Smooth muscle cell (in vitro differentiated cells): Measurements from ENCODE around the gene CISD3. TPM values are rescaled to one million over a fixed set of nuclear protein-coding genes. Genes with fewer than 3 reads are reported as not detected.

Source experiments
- DNase-seq: peaks from one replicate; lab custom pipeline; 2025; ENCODE audit not compliant: unreplicated experiment; lab: John Stamatoyannopoulos, UW
- H2AFZ ChIP-seq: fragments of 200-600 bp; sonication (generic); 2 replicates; pipeline ENCODE4 v1.6.0; 2016; ENCODE audit warnings: antibody characterized with exemption, low read depth, mild to moderate bottlenecking
- H3F3A ChIP-seq: fragments of 200-600 bp; sonication (generic); 2 replicates; pipeline ENCODE4 v1.6.0; 2017; ENCODE audit warnings: antibody characterized with exemption, low read depth
- H3K27ac ChIP-seq: fragments of 200-600 bp; sonication (generic); 2 replicates; pipeline ENCODE4 v1.5.1; 2016; ENCODE audit warnings: low read depth, mild to moderate bottlenecking
- H3K27me3 ChIP-seq: fragments of 200-600 bp; sonication (generic); 2 replicates; pipeline ENCODE4 v1.6.1; 2016; ENCODE audit warnings: low read depth, mild to moderate bottlenecking
- H3K36me3 ChIP-seq: fragments of 200-600 bp; sonication (generic); 2 replicates; pipeline ENCODE4 v1.5.1; 2016; ENCODE audit warnings: low read depth
- H3K4me1 ChIP-seq: fragments of 200-600 bp; sonication (generic); 2 replicates; pipeline ENCODE4 v1.5.1; 2016; ENCODE audit warnings: low read depth
- H3K4me2 ChIP-seq: fragments of 200-600 bp; sonication (generic); 2 replicates; pipeline ENCODE4 v1.6.0; 2016; ENCODE audit warnings: mild to moderate bottlenecking
- H3K4me3 ChIP-seq: fragments of 200-600 bp; sonication (generic); 2 replicates; pipeline ENCODE4 v1.5.1; 2016; ENCODE audit warnings: mild to moderate bottlenecking
- H3K79me2 ChIP-seq: fragments of 200-600 bp; sonication (generic); 2 replicates; pipeline ENCODE4 v1.6.0; 2016; ENCODE audit warnings: low read depth, mild to moderate bottlenecking
- H3K9ac ChIP-seq: fragments of 200-600 bp; sonication (generic); 2 replicates; pipeline ENCODE4 v1.6.0; 2016; ENCODE audit warnings: low read depth
- H3K9me3 ChIP-seq: fragments of 200-600 bp; sonication (generic); replicated peaks from 2 replicates; pipeline ENCODE4 v1.5.1; 2016; ENCODE audit warnings: low read depth
- H4K20me1 ChIP-seq: fragments of 200-600 bp; sonication (generic); 2 replicates; pipeline ENCODE4 v1.6.0; 2016; ENCODE audit warnings: low read depth
- WGBS: methylation state at CpG from one replicate; pipeline ENCODE4 v1.1.7; 2016; ENCODE audit warnings: low lambda C conversion rate; 5-methylcytosine and 5-hydroxymethylcytosine counted together
- polyA plus RNA-seq: library from polyadenylated mRNA; unstranded; fragments of >200 nt; fragmentation: Nextera tagmentation; extraction: Ambion mirVana; gene quantifications from 2 replicates; pipeline ENCODE4 v1.2.1, GENCODE V29; 2016
- total RNA-seq: library from RNA; depleted of rRNA; stranded (reverse); fragments of >200 nt; gene quantifications from 2 replicates; pipeline ENCODE4 v1.2.3, GENCODE V29; 2014
- TF ChIP-seq, protein P1 (sequence below): fragments of 200-600 bp; sonication (generic); IDR thresholded peaks from 2 replicates; pipeline ENCODE4 v1.5.1; 2017; ENCODE audit warnings: borderline replicate concordance, mild to moderate bottlenecking, antibody characterized with exemption; ENCODE audit not compliant: insufficient read depth, poor library complexity, severe bottlenecking

CISD3 gene
- total and polyA plus RNA-seq, 2 experiments from 2014 or later, result 1.3 to 15.1 TPM

DNA sequence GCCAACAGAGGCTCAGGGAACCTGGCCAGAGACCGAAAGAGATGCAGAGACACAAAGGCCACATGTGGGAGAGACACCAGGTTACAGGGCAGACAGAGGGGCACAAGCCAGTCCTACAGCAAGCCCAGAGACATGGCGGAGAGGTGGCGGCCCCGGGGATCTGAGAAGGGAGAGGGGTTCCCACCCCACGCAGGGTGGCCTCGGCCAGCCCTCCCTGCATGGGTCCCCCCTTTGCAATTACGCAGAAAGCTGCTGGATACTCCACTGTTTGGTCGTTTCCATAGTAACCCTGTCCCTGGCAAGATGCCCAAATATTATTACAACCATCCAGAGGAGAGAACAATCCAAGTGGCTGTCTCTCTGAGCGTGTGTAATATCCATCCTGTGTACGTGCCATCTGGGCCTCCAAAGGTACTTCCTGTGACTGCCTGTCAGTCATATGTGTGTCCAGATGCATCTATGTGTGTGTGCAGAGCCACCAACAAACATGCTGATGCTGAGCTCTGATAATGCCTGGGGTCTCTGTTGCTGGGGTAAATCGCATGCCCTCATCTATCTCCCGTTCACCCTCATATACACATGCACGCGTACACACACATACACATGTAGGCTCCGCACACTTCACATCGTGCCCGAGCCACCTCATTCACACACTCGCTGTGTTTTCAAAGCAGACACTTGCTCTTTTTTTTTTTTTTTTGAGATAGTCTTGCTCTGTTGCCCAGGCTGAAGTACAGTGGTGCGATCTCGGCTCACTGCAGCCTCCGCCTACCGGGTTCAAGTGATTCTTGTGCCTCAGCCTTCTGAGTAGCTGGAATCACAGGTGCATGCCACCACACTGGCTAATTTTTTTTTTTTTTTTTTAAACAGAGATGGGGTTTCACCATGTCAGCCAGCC lies 12.5 kb downstream of the CISD3 start:
- TF ChIP-seq, protein P1, sequence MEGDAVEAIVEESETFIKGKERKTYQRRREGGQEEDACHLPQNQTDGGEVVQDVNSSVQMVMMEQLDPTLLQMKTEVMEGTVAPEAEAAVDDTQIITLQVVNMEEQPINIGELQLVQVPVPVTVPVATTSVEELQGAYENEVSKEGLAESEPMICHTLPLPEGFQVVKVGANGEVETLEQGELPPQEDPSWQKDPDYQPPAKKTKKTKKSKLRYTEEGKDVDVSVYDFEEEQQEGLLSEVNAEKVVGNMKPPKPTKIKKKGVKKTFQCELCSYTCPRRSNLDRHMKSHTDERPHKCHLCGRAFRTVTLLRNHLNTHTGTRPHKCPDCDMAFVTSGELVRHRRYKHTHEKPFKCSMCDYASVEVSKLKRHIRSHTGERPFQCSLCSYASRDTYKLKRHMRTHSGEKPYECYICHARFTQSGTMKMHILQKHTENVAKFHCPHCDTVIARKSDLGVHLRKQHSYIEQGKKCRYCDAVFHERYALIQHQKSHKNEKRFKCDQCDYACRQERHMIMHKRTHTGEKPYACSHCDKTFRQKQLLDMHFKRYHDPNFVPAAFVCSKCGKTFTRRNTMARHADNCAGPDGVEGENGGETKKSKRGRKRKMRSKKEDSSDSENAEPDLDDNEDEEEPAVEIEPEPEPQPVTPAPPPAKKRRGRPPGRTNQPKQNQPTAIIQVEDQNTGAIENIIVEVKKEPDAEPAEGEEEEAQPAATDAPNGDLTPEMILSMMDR, result no peak
- H3K36me3 ChIP-seq, result no peaks in the 10 kb centered on the region
- peaks cover 13% of the 10 kb centered on the region for H3K4me1 ChIP-seq
- no peak overlapping the region for H3K27ac ChIP-seq
- no peak for DNase-seq
- WGBS, result 94% methylated on average over 22 of the region's 22 CpGs
- H3K79me2 ChIP-seq, result peaks cover 71% of the 10 kb centered on the region
- H3K27me3 ChIP-seq, result no peaks in the 10 kb centered on the region
- H3K9me3 ChIP-seq, result no peaks in the 10 kb centered on the region
- no peak overlapping the region for H3K4me3 ChIP-seq
- no peaks in the 10 kb centered on the region for H3F3A ChIP-seq
- H4K20me1 ChIP-seq, result peaks cover 90% of the 10 kb centered on the region
- H2AFZ ChIP-seq, result no peak overlapping the region
- H3K9ac ChIP-seq, result no peak overlapping the region
- H3K4me2 ChIP-seq, result no peak overlapping the region

DNA sequence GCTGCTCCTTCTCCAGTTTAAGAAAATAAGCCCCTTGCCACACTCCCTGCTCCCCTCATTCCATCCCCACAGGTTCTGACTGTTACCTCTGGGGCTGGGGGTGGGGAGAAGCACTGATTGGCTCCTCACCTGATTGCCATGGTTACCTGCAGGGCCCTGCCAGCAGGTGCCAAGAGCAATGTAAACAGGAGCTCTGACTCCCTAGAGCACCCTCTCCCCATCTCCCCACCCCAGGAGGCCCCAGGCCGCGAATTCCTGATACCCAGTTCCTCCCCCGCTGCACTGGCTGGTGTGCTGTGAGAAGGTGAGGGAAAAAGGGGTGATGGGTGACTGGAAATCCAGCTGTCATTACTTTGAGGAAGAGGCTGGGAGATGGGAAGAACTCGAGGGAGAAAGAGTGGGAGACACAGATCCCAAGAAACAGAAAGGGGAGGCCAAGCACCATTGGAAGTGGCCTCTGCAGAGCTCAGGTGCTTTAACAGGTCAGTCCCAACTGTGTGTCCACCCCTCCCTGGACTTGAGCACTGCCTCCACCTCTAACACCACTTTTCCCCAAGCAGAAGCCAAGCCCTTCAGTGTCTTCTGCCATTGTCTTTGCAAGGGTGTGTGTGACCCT lies 13.5 kb downstream of the CISD3 start:
- H3K27me3 ChIP-seq, result no peaks in the 10 kb centered on the region
- H3K36me3 ChIP-seq, result no peaks in the 10 kb centered on the region
- H3K79me2 ChIP-seq, result peaks cover 75% of the 10 kb centered on the region
- H3F3A ChIP-seq, result no peaks in the 10 kb centered on the region
- no peak overlapping the region for H3K4me3 ChIP-seq
- H3K27ac ChIP-seq, result no peak overlapping the region
- H3K4me1 ChIP-seq, result peaks cover 13% of the 10 kb centered on the region
- TF ChIP-seq, protein P1, result no peak
- H3K9ac ChIP-seq, result no peak overlapping the region
- DNase-seq, result no peak
- no peaks in the 10 kb centered on the region for H3K9me3 ChIP-seq
- 89% methylated on average over 4 of the region's 4 CpGs for WGBS
- H3K4me2 ChIP-seq, result no peak overlapping the region
- H2AFZ ChIP-seq, result no peak overlapping the region
- H4K20me1 ChIP-seq, result peaks cover 87% of the 10 kb centered on the region

DNA sequence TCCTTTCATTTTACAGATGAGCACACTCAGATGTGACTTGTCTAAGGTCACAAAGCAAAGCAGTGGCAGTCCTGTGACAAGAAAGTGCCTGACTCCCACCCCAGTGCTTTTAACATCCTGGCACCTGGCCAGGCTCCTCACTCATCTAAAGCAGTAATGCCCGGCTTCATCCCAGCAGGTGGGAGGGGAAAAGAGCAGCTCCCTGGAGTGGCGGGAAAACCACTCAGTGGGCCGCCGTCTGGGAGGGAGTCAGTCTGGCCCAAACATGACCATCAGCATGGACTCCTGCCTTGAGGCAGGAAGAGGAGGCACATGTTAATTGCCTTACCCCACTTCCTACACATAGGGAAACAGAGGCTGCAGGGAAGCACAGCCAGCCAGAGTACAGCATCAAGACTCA lies 15.4 kb downstream of the CISD3 start:
- Histone ChIP-seq H4K20me1 (peaks cover 68% of the 10 kb centered on the region), H3K27ac (no peak overlapping the region), H3K9ac (no peak overlapping the region), H2AFZ (no peak overlapping the region), H3K27me3 (peaks cover 6% of the 10 kb centered on the region), H3K4me1 (peaks cover 20% of the 10 kb centered on the region), H3K9me3 (no peaks in the 10 kb centered on the region), H3K4me3 (no peak overlapping the region), H3K79me2 (peaks cover 75% of the 10 kb centered on the region), H3K4me2 (no peak overlapping the region), H3K36me3 (no peaks in the 10 kb centered on the region), H3F3A (peaks cover 7% of the 10 kb centered on the region)
- no peak for DNase-seq
- WGBS, result 64% methylated on average over 4 of the region's 4 CpGs
- TF ChIP-seq, protein P1, result no peak
